Measurements from ENCODE around the gene KHDC3L. TPM values are rescaled to one million over a fixed set of nuclear protein-coding genes. Genes with fewer than 3 reads are reported as not detected.

The KHDC3L gene
- total RNA-seq, 1 experiment from 2014 or later, result 0.22 TPM

DNA sequence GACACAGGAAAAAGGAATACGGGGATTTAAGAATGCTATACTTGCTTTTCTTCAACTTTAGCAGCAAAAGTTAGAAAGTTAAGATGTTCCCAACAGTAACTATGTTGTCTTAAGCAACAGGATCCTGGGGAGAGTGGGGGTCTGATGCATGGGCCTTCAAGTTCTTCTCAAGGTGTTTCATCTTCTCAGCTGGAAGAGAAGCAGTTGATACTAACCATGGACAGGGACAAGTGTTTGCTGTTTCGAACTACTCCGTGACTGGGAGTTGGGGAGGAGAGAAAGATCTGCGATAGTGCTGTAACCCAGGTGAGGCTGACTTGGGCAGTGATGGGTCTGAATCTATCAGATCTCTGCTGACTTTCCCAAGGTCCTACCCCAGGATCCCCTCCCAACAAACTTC is 6.2 kb downstream of the KHDC3L start:
- Histone ChIP-seq H3K4me2 (ENCODE audit: insufficient read depth, insufficient read length, low read length) (no peak overlapping the region), H4K8ac (replicated peaks; ENCODE audit: insufficient read length, low read depth, low read length) (no peak overlapping the region)

More for the DNA sequence above, 6.2 kb downstream of the KHDC3L start:
- peaks cover 0 to 2% (median 0%) of the 10 kb centered on the region in 3 experiments; a peak in 2 of 7 replicates for H3K36me3 Mint-ChIP-seq (ENCODE audit: insufficient read depth in 1 of 3, low read depth in 3 of 3)
- H2BK20ac ChIP-seq (ENCODE audit: low read depth, low read length, poor library complexity, severe bottlenecking), result no peak overlapping the region
- no peak overlapping the region for H3T11ph ChIP-seq (ENCODE audit: low read length)
- H3K14ac ChIP-seq (ENCODE audit: insufficient read depth, low read length), result no peak overlapping the region
- H2AK5ac ChIP-seq (ENCODE audit: insufficient read length, low read length), result no peak overlapping the region
- H2AFZ ChIP-seq (ENCODE audit: low read length), result no peak overlapping the region
- H2BK12ac ChIP-seq (ENCODE audit: insufficient read length, low read depth, low read length), result no peak overlapping the region
- H4K5ac ChIP-seq (ENCODE audit: insufficient read length, low read depth, low read length), result no peak overlapping the region
- H3K79me1 ChIP-seq (ENCODE audit: insufficient read depth, low read depth, low read length, poor library complexity, severe bottlenecking), result no peaks in the 10 kb centered on the region
- H3K4me3 Mint-ChIP-seq, result no peak overlapping the region
- H3K4me1 ChIP-seq (ENCODE audit: insufficient read depth, low read length), result peaks cover 2% of the 10 kb centered on the region; the same call in 1 of the 2 replicates
- H3K23me2 ChIP-seq (ENCODE audit: insufficient read length, low read depth, low read length, poor library complexity, severe bottlenecking), result no peaks in the 10 kb centered on the region
- H3K56ac ChIP-seq (ENCODE audit: insufficient read length, low read depth, low read length), result no peak overlapping the region
- H3K4ac ChIP-seq (ENCODE audit: low read depth, low read length), result no peak overlapping the region
- no CpG with 5 or more reads among the region's 4 CpGs for WGBS (ENCODE audit: extremely low coverage, insufficient read length, low lambda C conversion rate)
- DNase-seq, result no peak
- no peak overlapping the region for H2BK5ac ChIP-seq (ENCODE audit: insufficient read length, low read length)
- H3K79me2 ChIP-seq (ENCODE audit: insufficient read depth, low read length), result no peaks in the 10 kb centered on the region
- H3K23ac ChIP-seq (ENCODE audit: insufficient read length, low read depth, low read length), result no peak overlapping the region
- no peak overlapping the region for H4K91ac ChIP-seq (ENCODE audit: insufficient read length, low read depth, low read length)
- H3K9me3 Mint-ChIP-seq, result peaks cover 0 to 14% of the 10 kb centered on the region in 2 experiments; a peak in 3 of 5 replicates
- peaks cover 10 to 13% of the 10 kb centered on the region in 2 experiments for H3K4me1 Mint-ChIP-seq
- no peak overlapping the region for H2BK15ac ChIP-seq (ENCODE audit: low read depth, low read length)
- H3K9me3 ChIP-seq (ENCODE audit: control insufficient read depth, low read depth, low read length), result no peaks in the 10 kb centered on the region
- H3K9ac ChIP-seq (ENCODE audit: extremely low read depth, insufficient read length, low read length), result no peak overlapping the region
- H4K20me1 ChIP-seq (ENCODE audit: control insufficient read depth, insufficient read depth, insufficient read length), result no peaks in the 10 kb centered on the region
- H3K27ac Mint-ChIP-seq, result no peak overlapping the region
- no peak overlapping the region for H3K27ac ChIP-seq (ENCODE audit: insufficient read length, low read depth, low read length)
- no peak overlapping the region for H2BK120ac ChIP-seq (ENCODE audit: low read depth, low read length, poor library complexity, severe bottlenecking)
- peaks cover 2% of the 10 kb centered on the region; the same call in 1 of the 2 replicates for H3K27me3 Mint-ChIP-seq (ENCODE audit: low read depth)
- H3K27me3 ChIP-seq (ENCODE audit: insufficient read depth, low read length), result no peaks in the 10 kb centered on the region
- TF ChIP-seq, protein P1, sequence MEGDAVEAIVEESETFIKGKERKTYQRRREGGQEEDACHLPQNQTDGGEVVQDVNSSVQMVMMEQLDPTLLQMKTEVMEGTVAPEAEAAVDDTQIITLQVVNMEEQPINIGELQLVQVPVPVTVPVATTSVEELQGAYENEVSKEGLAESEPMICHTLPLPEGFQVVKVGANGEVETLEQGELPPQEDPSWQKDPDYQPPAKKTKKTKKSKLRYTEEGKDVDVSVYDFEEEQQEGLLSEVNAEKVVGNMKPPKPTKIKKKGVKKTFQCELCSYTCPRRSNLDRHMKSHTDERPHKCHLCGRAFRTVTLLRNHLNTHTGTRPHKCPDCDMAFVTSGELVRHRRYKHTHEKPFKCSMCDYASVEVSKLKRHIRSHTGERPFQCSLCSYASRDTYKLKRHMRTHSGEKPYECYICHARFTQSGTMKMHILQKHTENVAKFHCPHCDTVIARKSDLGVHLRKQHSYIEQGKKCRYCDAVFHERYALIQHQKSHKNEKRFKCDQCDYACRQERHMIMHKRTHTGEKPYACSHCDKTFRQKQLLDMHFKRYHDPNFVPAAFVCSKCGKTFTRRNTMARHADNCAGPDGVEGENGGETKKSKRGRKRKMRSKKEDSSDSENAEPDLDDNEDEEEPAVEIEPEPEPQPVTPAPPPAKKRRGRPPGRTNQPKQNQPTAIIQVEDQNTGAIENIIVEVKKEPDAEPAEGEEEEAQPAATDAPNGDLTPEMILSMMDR (conservative IDR thresholded peaks at IDR 0.05), result no peak
- H3K18ac ChIP-seq (ENCODE audit: insufficient read length, low read depth, low read length), result no peak overlapping the region
